ENCODE results near the gene BOD1L1. TPM values are rescaled to one million over a fixed set of nuclear protein-coding genes. Genes with fewer than 3 reads are reported as not detected.

BOD1L1 gene
- total RNA-seq, 2 experiments from 2014 or later = 27.2 to 28.9 TPM

- CTCF ChIA-PET = no interaction called here
- no peak for DNase-seq
These were observed 890 bp downstream of the BOD1L1 start for GRCh38 chr4:13626492-13627177.

DNA sequence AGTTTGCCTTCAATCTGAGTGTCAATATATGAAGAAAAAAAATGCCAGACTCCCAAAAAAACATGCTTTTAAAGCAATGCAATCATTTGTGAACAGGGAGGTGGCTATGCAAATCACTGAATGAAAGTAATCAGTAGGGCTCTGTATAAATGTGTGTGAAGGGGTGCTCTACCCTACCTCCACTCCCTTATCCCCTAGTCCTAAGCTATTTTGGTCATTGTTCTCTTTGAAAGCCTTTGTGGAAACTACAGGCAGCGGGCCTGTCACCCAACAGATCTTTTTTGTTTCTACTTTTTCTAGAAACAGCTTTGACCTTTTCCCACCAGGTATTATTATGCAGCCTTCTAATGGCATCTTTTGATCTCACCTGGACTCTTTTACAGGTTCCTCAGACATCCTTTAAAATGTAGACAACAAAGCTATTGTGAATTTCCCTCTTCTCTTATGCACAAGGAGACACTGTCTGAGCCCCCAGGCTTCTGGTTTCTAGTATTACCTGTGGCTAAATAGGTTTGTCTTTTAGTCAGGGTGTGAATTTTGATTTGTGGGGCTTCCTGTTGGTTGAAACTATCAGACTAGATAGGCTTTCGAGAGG lies 9.2 kb downstream of the BOD1L1 start:
- Mint-ChIP-seq H3K36me3 (ENCODE audit: low read depth) (peaks cover 22% of the 10 kb centered on the region), H3K27me3 (no peaks in the 10 kb centered on the region), H3K4me3 (no peak overlapping the region), H3K4me1 (ENCODE audit: low read depth) (peaks cover 38% of the 10 kb centered on the region), H3K27ac (peak overlapping the region; percentile 16), H3K9me3 (no peaks in the 10 kb centered on the region)
- DNase-seq = no peak
- CTCF ChIA-PET = interaction anchor here (0.6 to 1.5 kb wide), 2 partner anchors 10 to 832 kb away, joined by 4 to 6 read pairs; partner anchors contain the start of gene BOD1L1
- intact Hi-C loops (cut with micrococcal nuclease) = no loop called here
- POLR2A ChIA-PET = interaction anchor here (0.6 kb wide), 1 partner anchor 1382 kb away, joined by 3 read pairs; no protein-coding TSS in a partner anchor
- TF ChIP-seq, protein P1, sequence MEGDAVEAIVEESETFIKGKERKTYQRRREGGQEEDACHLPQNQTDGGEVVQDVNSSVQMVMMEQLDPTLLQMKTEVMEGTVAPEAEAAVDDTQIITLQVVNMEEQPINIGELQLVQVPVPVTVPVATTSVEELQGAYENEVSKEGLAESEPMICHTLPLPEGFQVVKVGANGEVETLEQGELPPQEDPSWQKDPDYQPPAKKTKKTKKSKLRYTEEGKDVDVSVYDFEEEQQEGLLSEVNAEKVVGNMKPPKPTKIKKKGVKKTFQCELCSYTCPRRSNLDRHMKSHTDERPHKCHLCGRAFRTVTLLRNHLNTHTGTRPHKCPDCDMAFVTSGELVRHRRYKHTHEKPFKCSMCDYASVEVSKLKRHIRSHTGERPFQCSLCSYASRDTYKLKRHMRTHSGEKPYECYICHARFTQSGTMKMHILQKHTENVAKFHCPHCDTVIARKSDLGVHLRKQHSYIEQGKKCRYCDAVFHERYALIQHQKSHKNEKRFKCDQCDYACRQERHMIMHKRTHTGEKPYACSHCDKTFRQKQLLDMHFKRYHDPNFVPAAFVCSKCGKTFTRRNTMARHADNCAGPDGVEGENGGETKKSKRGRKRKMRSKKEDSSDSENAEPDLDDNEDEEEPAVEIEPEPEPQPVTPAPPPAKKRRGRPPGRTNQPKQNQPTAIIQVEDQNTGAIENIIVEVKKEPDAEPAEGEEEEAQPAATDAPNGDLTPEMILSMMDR (IDR thresholded peaks at IDR 0.05) = no peak
- ATAC-seq = no peak

More at GRCh38 chr4:13626492-13627177, 890 bp downstream of the BOD1L1 start:
- intact Hi-C loops (cut with micrococcal nuclease) = no loop called here
- Mint-ChIP-seq H3K36me3 (ENCODE audit: low read depth) (peaks cover 5% of the 10 kb centered on the region), H3K27me3 (no peaks in the 10 kb centered on the region), H3K27ac (peak overlapping the region; percentile 77), H3K9me3 (no peaks in the 10 kb centered on the region), H3K4me1 (ENCODE audit: low read depth) (peaks cover 45% of the 10 kb centered on the region), H3K4me3 (peak overlapping the region; percentile 90)
- no peak for ATAC-seq
- POLR2A ChIA-PET = interaction anchor here (0.6 to 2.4 kb wide), 3 partner anchors 28 to 1774 kb away, joined by 3 to 9 read pairs (median 4); no protein-coding TSS in a partner anchor
- TF ChIP-seq, protein P1 (IDR thresholded peaks at IDR 0.05) = no peak

DNA sequence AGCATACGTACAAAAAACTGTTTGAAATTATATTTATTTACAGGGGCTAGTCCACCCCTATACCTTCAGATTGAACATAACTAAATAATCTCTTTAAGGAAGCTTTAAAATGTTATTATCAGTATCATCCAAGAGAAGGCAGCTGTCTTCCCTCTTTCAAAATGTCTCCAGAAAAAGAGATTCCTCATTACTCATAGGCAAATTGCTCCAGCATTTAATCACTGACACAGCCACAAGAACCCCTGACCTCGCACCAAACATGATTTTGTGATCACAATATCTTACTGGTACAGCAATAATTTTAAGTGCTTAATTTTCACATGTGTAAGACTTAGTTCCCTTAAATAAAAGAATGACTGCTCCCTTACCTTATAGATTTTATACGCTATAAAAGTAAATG lies 9.7 kb downstream of the BOD1L1 start:
- intact Hi-C loops (cut with micrococcal nuclease) = no loop called here
- no peak overlapping the region for H3K27ac Mint-ChIP-seq
- TF ChIP-seq, protein P1 (IDR thresholded peaks at IDR 0.05) = no peak
- CTCF ChIA-PET = interaction anchor here (1.0 to 1.5 kb wide), 2 partner anchors 10 to 36 kb away, joined by 4 to 6 read pairs; partner anchors contain the start of gene BOD1L1
- H3K4me3 Mint-ChIP-seq = no peak overlapping the region
- no peaks in the 10 kb centered on the region for H3K9me3 Mint-ChIP-seq
- no peaks in the 10 kb centered on the region for H3K27me3 Mint-ChIP-seq
- H3K36me3 Mint-ChIP-seq (ENCODE audit: low read depth) = peaks cover 23% of the 10 kb centered on the region
- no peak for DNase-seq
- POLR2A ChIA-PET = no interaction called here
- peaks cover 33% of the 10 kb centered on the region for H3K4me1 Mint-ChIP-seq (ENCODE audit: low read depth)
- ATAC-seq = no peak

DNA sequence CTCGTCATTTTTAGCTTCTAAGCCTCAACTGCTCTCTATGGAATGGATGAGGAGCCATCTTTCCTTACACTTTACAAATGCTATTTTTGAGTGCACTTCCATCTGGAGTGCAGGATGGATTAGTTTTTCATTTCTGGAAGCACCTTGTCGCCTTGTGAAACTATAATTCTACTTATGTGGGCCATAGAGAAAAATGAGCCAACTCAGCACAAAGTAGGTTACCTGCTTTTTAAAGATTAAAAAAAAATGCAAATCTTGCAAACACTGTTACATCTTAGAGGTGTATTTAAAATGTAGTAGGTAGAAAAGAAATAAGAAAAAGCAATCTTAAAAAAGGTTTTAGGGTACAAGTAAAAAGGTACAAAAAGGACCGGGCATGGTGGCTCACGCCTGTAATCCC lies 10.9 kb downstream of the BOD1L1 start:
- POLR2A ChIA-PET = no interaction called here

More for the DNA sequence above, 10.9 kb downstream of the BOD1L1 start:
- no peak for DNase-seq
- Mint-ChIP-seq H3K9me3 (no peaks in the 10 kb centered on the region), H3K36me3 (ENCODE audit: low read depth) (peaks cover 28% of the 10 kb centered on the region), H3K4me3 (no peak overlapping the region), H3K27ac (no peak overlapping the region), H3K4me1 (ENCODE audit: low read depth) (peaks cover 25% of the 10 kb centered on the region), H3K27me3 (no peaks in the 10 kb centered on the region)
- ATAC-seq = no peak
- intact Hi-C loops (cut with micrococcal nuclease) = no loop called here
- CTCF ChIA-PET = no interaction called here
- TF ChIP-seq, protein P1 (IDR thresholded peaks at IDR 0.05) = no peak

Data from activated CD8-positive, alpha-beta T cell treated with anti-CD3 and anti-CD28 coated beads for 36 hours (primary cell).